HepG2 (cell line): ENCODE measurements around the gene NFE2L1. TPM values are rescaled to one million over a fixed set of nuclear protein-coding genes. Genes with fewer than 3 reads are reported as not detected.
A peak's percentile ranks its signal among the peaks of the same experiment; 100 is the strongest.

Source experiments
- FOSL1 ChIP-seq: sonication (generic); formaldehyde crosslinking; IDR thresholded peaks from 2 replicates; pipeline ENCODE4 v1.9.0; 2021; ENCODE audit warnings: missing genetic modification reagents, borderline replicate concordance
- FOXP4 ChIP-seq: sonication (generic); formaldehyde crosslinking; IDR thresholded peaks from 2 replicates; pipeline ENCODE4 v1.4.0; 2020; ENCODE audit warnings: missing genetic modification reagents
- IKZF4 ChIP-seq: sonication (generic); formaldehyde crosslinking; IDR thresholded peaks from 2 replicates; pipeline ENCODE4 v1.5.1; 2020; ENCODE audit warnings: borderline replicate concordance, mild to moderate bottlenecking, low read depth, missing genetic modification reagents; ENCODE audit errors: not compliant biosample characterization
- NAIF1 ChIP-seq: sonication (generic); formaldehyde crosslinking; IDR thresholded peaks from 2 replicates; pipeline ENCODE4 v1.5.0; 2020; ENCODE audit warnings: mild to moderate bottlenecking, missing genetic modification reagents, borderline replicate concordance
- SAP130 ChIP-seq: IDR thresholded peaks from 2 replicates; pipeline ENCODE4 v1.6.1; 2016; ENCODE audit warnings: low read depth
- SATB2 ChIP-seq: sonication (generic); formaldehyde crosslinking; IDR thresholded peaks from 2 replicates; pipeline ENCODE4 v1.5.0; 2020; ENCODE audit warnings: missing genetic modification reagents
- ZBTB39 ChIP-seq: sonication (generic); formaldehyde crosslinking; IDR thresholded peaks from 2 replicates; pipeline ENCODE4 v1.5.0; 2020; ENCODE audit warnings: missing genetic modification reagents
- ZNF180 ChIP-seq: sonication (generic); formaldehyde crosslinking; IDR thresholded peaks from 2 replicates; pipeline ENCODE4 v1.4.0; 2020; ENCODE audit warnings: low read depth, missing genetic modification reagents, borderline replicate concordance
- ZNF256 ChIP-seq: sonication (generic); formaldehyde crosslinking; conservative IDR thresholded peaks from 2 replicates; pipeline ENCODE4 v1.4.0; 2020; ENCODE audit warnings: missing genetic modification reagents
- ZNF263 ChIP-seq: sonication (generic); formaldehyde crosslinking; IDR thresholded peaks from 2 replicates; pipeline ENCODE4 v1.4.0; 2020; ENCODE audit warnings: missing genetic modification reagents
- ZNF33B ChIP-seq: sonication (generic); formaldehyde crosslinking; IDR thresholded peaks from 2 replicates; pipeline ENCODE4 v1.5.1; 2020; ENCODE audit warnings: mild to moderate bottlenecking, missing genetic modification reagents
- ZNF44 ChIP-seq: sonication (generic); formaldehyde crosslinking; IDR thresholded peaks from 2 replicates; pipeline ENCODE4 v1.5.1; 2020; ENCODE audit warnings: mild to moderate bottlenecking, missing genetic modification reagents
- ZNF607 ChIP-seq: sonication (generic); formaldehyde crosslinking; IDR thresholded peaks from 2 replicates; pipeline ENCODE4 v1.5.1; 2020; ENCODE audit warnings: missing genetic modification reagents, mild to moderate bottlenecking, borderline replicate concordance
- ZNF891 ChIP-seq: sonication (generic); formaldehyde crosslinking; IDR thresholded peaks from 2 replicates; pipeline ENCODE4 v1.5.0; 2020; ENCODE audit warnings: mild to moderate bottlenecking, missing genetic modification reagents
- polyA plus RNA-seq, 8 experiments: library from polyadenylated mRNA; depleted of rRNA in 3 of 8; stranded (reverse) in 7 of 8; unstranded in 1 of 8; fragments of >200 nt; fragmentation: Illumina TruSeq in 4 of 8; extraction: Trizol in 4 of 8; gene quantifications; 2 replicates each; pipeline versions ENCODE4 v1.2.1 to v1.2.3, GENCODE V29; 2011 to 2016; ENCODE audit warnings: low read depth in 4 of 8, missing spikeins in 1 of 8, mixed read lengths in 1 of 8; ENCODE audit not compliant: insufficient read depth in 1 of 8
- total RNA-seq, 5 experiments: library from RNA; depleted of rRNA; stranded (reverse); fragments of >200 nt; fragmentation: Illumina TruSeq; extraction: Trizol; gene quantifications; 2 replicates each; pipeline ENCODE4 v1.2.3, GENCODE V29; 2016; ENCODE audit warnings: low read depth in 1 of 5
- TF ChIP-seq, protein P1 (sequence below): sonication (generic); formaldehyde crosslinking; IDR thresholded peaks from 2 replicates; pipeline ENCODE4 v1.5.0; 2020; ENCODE audit warnings: mild to moderate bottlenecking, missing genetic modification reagents, moderate library complexity
- TF ChIP-seq, protein P2 (sequence below): sonication (generic); formaldehyde crosslinking; IDR thresholded peaks from 2 replicates; pipeline ENCODE4 v1.4.0; 2020; ENCODE audit warnings: mild to moderate bottlenecking, missing genetic modification reagents
- TF ChIP-seq, protein P3 (sequence below): IDR thresholded peaks from 2 replicates; pipeline ENCODE4 v1.6.1; 2016; ENCODE audit warnings: mild to moderate bottlenecking, missing biosample characterization, missing genetic modification reagents
- TF ChIP-seq, protein P4 (sequence below): fragments of 450-650 bp; IDR thresholded peaks from 2 replicates; pipeline ENCODE4 v1.6.1; 2017; ENCODE audit warnings: mild to moderate bottlenecking

The NFE2L1 gene
- total and polyA plus RNA-seq, 2 of the 13 experiments (the other 11 are each of a cell fraction or from before 2014, with no cell fraction given), result 67.0 to 234 TPM

DNA sequence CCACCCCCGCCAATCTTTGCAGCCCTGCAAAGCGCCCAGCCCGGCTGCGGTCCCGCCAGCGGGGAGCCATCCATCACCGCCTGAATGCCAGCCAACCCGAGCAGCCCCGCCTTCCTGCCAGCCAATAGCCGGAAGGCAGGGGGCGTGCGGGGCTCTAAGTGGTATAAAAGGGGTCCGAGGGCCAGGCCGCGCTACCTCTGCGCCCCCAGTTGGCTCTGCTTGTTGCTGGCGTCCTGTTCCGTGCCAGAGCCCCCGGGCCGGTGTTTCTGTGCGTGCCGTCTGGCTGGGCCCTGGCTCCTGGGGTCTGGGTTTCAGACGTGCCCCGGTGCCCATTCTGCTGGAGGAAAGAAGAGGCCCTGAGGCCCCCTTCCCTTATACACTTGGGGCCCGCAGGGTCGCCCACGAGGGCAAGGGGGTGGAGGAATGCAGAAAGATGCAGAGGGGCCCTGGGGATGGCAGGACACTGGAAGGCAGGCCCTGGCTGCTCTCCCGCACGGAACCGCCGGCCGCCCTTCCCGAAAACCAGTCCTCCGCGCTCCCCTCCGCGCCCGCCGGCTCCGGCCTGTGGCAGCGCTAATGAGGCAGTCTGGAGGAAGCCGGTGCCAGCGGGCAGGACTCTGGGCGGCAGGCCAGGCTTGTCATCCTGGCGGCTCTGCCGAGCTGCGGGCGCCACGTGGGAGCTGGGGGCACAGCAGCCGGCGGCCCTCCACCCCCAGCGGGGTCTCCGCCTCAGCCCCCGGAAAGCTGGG, 24.6 kb upstream of the NFE2L1 start (continued):
- TF ChIP-seq, protein P1, sequence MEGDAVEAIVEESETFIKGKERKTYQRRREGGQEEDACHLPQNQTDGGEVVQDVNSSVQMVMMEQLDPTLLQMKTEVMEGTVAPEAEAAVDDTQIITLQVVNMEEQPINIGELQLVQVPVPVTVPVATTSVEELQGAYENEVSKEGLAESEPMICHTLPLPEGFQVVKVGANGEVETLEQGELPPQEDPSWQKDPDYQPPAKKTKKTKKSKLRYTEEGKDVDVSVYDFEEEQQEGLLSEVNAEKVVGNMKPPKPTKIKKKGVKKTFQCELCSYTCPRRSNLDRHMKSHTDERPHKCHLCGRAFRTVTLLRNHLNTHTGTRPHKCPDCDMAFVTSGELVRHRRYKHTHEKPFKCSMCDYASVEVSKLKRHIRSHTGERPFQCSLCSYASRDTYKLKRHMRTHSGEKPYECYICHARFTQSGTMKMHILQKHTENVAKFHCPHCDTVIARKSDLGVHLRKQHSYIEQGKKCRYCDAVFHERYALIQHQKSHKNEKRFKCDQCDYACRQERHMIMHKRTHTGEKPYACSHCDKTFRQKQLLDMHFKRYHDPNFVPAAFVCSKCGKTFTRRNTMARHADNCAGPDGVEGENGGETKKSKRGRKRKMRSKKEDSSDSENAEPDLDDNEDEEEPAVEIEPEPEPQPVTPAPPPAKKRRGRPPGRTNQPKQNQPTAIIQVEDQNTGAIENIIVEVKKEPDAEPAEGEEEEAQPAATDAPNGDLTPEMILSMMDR (CRISPR knock-in tag), result no peak; the same call in none of the 2 replicates
- TF ChIP-seq ZNF180 (CRISPR knock-in tag), result no peak
- TF ChIP-seq, protein P2, sequence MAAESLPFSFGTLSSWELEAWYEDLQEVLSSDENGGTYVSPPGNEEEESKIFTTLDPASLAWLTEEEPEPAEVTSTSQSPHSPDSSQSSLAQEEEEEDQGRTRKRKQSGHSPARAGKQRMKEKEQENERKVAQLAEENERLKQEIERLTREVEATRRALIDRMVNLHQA, result no peak
- no peak for TF ChIP-seq ZNF891
- TF ChIP-seq ZNF33B (CRISPR knock-in tag), result no peak
- TF ChIP-seq ZNF263 (CRISPR knock-in tag), result no peak
- TF ChIP-seq ZNF44, result no peak
- TF ChIP-seq, protein P3, sequence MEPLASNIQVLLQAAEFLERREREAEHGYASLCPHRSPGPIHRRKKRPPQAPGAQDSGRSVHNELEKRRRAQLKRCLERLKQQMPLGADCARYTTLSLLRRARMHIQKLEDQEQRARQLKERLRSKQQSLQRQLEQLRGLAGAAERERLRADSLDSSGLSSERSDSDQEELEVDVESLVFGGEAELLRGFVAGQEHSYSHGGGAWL (CRISPR knock-in tag), result no peak
- TF ChIP-seq NAIF1 (CRISPR knock-in tag), result 0 out of 2 replicates have a peak, but pooled peaks have one; percentile 14
- TF ChIP-seq FOSL1 (CRISPR knock-in tag), result no peak
- no peak for TF ChIP-seq FOXP4 (CRISPR knock-in tag)
- TF ChIP-seq ZNF256 (CRISPR knock-in tag), result no peak
- no peak for TF ChIP-seq ZNF607 (CRISPR knock-in tag)
- TF ChIP-seq, protein P4, sequence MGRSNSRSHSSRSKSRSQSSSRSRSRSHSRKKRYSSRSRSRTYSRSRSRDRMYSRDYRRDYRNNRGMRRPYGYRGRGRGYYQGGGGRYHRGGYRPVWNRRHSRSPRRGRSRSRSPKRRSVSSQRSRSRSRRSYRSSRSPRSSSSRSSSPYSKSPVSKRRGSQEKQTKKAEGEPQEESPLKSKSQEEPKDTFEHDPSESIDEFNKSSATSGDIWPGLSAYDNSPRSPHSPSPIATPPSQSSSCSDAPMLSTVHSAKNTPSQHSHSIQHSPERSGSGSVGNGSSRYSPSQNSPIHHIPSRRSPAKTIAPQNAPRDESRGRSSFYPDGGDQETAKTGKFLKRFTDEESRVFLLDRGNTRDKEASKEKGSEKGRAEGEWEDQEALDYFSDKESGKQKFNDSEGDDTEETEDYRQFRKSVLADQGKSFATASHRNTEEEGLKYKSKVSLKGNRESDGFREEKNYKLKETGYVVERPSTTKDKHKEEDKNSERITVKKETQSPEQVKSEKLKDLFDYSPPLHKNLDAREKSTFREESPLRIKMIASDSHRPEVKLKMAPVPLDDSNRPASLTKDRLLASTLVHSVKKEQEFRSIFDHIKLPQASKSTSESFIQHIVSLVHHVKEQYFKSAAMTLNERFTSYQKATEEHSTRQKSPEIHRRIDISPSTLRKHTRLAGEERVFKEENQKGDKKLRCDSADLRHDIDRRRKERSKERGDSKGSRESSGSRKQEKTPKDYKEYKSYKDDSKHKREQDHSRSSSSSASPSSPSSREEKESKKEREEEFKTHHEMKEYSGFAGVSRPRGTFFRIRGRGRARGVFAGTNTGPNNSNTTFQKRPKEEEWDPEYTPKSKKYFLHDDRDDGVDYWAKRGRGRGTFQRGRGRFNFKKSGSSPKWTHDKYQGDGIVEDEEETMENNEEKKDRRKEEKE, result no peak
- no peak for TF ChIP-seq SATB2 (CRISPR knock-in tag)
- no peak; the same call in 1 of the 2 replicates for TF ChIP-seq ZBTB39
- TF ChIP-seq IKZF4 (CRISPR knock-in tag), result peak; percentile 24
- no peak; the same call in none of the 2 replicates for TF ChIP-seq SAP130 (CRISPR knock-in tag)
